GM12872 (cell line): ENCODE data around the gene PRKAG1.

Source experiments
- CTCF ChIP-seq: IDR thresholded peaks from 3 replicates; pipeline ENCODE4 v1.5.1; 2011; ENCODE audit warnings: low read depth, mild to moderate bottlenecking, low read length, moderate library complexity; ENCODE audit not compliant: insufficient read depth

Gene PRKAG1

GRCh38 chr12:48997719-48998496 lies 20.7 kb downstream of the PRKAG1 start:
- TF ChIP-seq CTCF = no peak

GRCh38 chr12:48996794-48997718 lies 21.5 kb downstream of the PRKAG1 start:
- TF ChIP-seq CTCF = peak; percentile 82

GRCh38 chr12:48995086-48995879 lies 23.3 kb downstream of the PRKAG1 start:
- peak; percentile 90 for TF ChIP-seq CTCF

- TF ChIP-seq CTCF = no peak
Measured at GRCh38 chr12:48994224-48995085, 24.1 kb downstream of the PRKAG1 start.

- no peak for TF ChIP-seq CTCF
Measured at GRCh38 chr12:48993787-48994186, 24.8 kb downstream of the PRKAG1 start.

- no peak for TF ChIP-seq CTCF
Measured at GRCh38 chr12:48991247-48992050, 27.1 kb downstream of the PRKAG1 start.
